Activated CD4-positive, CD25-positive, alpha-beta regulatory T cell treated with anti-CD3 and anti-CD28 coated beads, Interleukin-2, amount 50 U/mL, for 16 hours (primary cell): ENCODE data around the gene BCAS3.

Experiments used
- DNase-seq: peaks from one replicate; pipeline ENCODE4 v3.0.0-alpha.2; 2020; ENCODE audit warnings: low read depth, low spot score

The BCAS3 gene

DNA sequence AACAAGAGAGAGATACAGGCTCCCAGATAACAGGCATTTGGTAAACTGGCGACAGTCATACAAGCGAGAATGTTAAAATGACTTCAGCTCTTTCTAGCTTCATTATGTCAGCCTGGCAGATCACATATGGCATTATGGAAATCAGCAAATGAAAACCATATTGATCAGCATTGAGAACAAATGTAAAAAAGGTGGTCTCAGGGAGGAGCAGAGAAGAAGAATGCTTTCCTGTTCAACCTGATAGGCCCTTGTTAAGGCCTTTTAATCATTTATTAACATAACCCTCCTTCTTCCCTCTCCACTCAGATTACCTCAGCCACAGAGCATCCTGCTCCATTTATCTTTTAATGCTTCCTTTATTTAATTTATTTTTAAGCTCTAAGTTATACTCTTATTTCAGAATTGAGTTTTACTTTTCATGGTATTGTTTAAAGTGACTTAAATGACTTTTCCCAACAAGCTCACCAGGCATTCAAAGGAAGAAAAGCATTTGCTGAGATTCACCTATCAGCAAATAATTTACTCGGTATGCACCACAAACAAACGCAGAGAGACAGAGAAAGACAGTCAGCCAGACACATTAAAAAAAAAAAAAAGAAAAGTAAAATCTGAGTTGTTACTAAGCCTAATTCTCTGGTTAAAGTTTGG lies 478.1 kb downstream of the BCAS3 start:
- DNase-seq: no peak

GRCh38 chr17:61157246-61157886 lies 479.7 kb downstream of the BCAS3 start:
- no peak for DNase-seq

- no peak for DNase-seq
These were observed 480.7 kb downstream of the BCAS3 start for GRCh38 chr17:61158376-61158775.

GRCh38 chr17:61159221-61159814 lies 481.7 kb downstream of the BCAS3 start:
- DNase-seq: no peak

DNA sequence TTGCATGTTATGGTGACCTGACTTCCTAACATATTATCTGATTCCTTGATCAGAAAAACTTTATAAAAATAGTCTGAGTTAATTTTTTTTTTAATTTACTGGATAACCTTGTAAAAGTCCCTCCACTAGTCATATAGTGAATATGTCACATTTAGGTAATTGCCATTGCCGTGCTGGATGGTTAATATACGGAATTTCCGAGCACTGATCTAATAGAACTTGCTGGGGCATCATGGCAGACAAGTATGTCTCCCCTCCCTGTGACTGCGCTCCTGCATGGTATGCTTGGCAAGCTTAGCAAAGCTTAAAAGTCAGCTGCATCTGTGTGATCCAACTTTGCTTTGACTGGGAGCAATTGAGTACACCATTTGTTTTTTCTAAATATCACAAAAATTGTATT lies 482.6 kb downstream of the BCAS3 start:
- DNase-seq: no peak

DNA sequence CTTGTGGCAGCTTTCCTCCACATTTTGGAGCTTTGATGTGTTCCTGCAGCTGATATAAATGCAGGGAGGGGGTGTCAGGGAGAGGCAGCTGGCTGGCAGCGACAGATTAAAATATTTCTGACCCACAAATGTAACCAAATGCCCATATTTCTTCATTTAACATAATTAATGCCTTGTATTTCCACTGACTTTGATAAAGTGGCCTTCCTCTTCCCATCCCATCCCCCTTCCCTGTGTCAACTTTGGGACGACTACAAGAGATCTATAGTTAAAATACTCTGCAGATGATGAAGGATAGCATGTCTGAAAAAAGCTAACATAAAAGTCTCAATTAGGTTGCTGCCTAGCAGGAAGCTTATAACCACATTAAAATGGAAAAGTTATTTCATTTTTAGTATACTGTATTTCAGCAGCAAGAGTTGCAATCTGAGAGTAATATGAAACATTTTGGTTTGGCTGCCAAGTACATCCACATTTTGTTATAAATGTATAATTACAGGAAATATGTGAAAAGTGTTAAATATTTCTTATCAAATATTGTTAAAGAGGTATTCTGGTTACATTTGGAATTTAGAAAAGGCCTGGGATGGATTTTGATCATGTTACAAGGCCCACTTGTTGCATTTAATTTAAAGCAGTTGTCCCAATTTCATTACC lies 483.3 kb downstream of the BCAS3 start:
- DNase-seq: no peak

DNA sequence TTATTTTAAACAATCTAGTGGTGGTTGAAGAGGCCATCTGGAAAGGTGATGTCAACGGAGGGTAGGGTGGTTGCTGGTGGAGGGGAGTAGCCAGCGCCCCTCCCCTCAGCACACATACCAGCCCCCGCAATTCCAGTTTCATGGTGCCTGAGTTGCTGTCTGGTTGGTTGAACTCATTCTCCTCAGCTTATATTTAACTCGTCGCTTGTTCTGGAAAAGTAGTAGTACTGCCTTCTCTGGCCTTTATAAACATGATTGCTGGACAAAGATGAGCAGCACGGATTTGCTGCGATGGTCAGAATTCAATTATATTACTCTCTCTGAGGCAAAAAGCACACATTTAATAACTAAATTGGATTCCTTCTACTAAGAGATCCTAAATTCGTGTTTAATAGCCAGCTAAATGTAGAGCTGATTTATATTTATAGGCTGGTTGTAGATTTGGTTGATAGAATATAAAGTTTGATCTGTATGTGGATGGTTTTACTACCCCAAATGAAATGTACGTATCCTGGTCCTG lies 484.0 kb downstream of the BCAS3 start:
- no peak for DNase-seq

DNA sequence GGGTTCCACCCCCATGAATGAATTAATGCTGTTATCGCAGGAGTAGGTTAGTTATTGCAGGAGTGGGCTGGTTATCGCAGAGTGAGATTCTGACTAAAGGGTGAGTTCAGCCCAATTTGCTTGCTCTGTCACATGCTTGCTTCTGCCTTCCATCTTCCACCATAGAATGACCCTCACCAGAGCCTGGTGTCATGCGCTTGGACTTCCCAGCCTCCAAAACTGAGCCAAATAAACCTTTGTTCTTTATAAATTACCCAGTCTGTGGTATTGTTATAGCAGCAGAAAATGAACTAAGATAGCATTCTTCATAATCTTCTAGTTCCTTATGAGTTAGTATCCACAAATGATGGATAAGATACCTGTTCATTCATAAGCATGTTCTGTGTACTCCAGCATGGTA lies 486.9 kb downstream of the BCAS3 start:
- DNase-seq: no peak

DNA sequence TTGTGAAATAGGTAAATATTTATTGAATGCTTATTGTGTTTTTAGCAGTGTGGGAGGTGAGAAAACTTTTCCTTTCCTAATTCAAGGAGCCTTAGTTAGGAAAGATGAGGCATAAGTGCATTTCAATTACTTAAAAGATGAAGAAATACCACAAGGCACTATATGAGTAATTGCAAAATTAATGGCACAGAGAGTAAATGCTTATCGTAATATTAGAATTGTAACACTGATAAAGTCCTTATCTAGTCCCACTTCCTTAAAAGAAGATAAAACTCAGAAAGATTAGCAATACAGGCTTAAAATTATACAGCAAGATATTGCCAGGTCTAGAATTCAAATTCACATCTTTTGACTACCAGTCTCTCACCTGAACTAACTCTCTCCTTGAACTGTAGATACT lies 489.4 kb downstream of the BCAS3 start:
- no peak for DNase-seq

GRCh38 chr17:61168506-61168905 lies 490.9 kb downstream of the BCAS3 start:
- DNase-seq: no peak

DNA sequence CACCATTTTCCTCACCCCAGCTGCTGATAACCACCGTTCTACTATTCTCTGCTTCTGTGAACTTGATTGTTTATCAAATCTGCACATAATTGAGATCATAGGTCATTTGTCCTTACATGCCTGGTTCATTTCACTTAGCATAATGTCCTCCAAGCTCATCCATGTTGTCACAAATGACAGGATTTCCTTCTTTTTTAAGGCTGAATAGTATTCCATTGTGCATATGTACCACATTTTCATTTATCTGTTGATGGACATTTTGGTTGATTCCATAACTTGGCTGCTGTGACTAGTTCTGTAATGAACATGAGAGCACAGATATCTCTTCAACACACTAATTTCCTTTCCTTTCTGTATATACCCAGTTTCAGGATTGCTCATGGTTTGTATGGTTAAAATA lies 496.7 kb downstream of the BCAS3 start:
- no peak for DNase-seq

DNA sequence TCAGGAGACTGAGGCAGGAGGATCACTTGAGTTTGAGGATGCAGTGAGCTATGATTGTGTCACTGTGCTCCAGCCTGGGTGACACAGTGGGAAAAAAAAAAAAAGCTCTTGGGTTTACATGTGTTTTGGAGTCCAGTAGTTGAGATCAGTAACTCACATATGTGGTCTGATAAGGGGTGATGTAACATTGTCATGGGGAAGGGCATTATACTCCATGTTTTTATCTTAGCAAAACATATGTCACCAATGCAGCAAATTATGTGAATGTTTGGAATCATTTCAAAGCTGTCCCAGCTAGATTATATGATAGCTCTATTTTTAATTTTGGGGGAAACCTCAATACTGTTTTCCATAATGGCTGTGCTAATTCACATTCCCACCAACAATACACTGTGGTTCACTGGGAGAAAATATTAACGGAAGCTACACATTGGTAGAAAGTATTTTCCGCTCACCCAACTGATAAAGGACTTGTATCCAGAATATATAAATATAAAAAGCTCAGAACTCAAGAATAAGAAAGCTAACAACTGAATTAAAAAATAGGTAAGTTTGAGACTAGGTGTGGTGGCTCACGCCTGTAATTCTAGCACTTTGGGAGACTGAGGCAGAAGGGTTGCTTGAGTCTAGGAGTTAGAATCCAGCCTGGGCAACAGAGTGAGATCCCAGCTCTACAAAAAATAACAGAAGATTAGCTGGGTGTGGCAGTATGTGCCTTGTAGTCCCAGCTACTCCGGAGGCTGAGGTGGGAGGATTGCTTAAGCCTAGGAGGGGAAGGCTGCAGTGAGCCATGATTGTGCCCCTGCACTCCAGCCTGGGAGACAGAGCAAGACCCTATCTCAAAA lies 497.9 kb downstream of the BCAS3 start:
- DNase-seq: no peak

GRCh38 chr17:61177351-61177750 lies 499.7 kb downstream of the BCAS3 start:
- DNase-seq: no peak

- no peak for DNase-seq
These were observed 500.6 kb downstream of the BCAS3 start for GRCh38 chr17:61178284-61178683.

DNA sequence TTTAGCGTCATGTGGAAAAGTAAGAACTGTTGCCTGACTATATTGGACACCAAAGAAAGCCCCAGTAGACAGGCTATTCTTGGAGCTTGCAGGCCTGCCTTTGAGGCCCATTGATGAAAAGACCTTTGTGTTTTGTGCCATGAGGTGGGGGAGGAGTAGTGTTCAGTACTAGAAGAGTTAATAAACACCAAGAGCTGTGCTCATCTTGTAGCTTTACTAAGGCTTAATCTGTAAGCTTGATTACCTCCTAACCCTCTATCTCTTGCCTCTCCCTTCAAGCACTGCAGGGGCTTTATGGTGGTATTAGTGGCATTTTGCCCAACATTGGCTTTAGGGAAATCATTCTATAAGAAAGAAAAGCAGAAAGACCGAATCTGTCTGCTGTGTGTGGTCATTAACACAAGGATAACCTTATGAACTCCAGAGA lies 501.7 kb downstream of the BCAS3 start:
- DNase-seq: no peak

DNA sequence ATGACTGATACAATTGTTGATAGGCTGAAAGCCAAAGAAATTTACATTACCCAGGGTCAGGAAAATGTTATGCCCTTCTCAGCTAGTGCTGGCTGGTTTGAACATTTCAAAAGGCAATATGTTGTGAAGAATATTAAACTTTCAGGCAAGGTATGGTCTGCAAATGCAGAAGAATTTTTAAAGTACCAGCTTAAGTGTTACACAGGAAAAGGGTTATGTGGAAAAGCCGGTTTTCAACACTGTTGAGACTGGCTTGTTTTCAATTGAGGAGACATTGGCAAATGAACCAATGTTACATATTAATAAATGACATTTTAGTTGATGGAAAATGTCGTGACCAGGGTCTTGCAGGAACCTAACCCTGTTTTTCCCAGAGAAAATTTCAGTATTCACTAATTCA lies 506.1 kb downstream of the BCAS3 start:
- no peak for DNase-seq

DNA sequence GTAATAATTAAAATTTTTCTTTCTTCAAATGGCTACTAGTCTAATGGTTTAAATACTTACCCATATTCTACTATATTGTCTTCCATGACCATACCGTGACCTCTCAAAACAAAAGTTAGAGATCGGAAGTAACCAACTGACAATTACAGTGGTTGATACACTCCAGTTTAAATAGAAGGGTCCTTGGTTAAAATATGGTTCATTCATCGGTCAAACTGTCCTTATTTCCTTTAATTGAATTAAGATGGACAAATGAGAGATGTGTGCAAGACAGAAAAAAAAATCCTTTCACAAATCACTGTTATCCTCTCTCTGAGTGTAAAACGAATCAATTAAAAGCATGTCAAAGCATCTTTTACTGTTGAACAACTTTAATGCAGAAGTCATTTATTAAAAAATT lies 507.7 kb downstream of the BCAS3 start:
- DNase-seq: no peak

DNA sequence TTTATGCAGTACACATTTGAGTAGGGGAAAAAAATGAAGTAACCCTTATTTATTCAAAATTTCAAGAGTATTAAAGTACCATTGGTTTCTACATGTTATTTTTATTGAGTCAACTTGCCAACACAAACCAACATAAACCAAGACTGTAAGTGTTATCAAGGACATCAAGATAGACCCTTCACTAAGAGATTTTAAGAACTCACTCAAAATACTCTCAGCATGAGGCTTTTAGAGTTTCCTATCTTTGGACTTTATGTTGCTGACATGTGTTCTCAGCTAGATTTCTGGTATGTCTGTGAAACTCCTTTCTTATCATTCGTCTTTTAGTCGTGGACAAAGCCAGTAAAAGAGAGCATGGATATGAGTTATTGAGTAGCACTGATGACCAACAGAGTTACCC lies 509.4 kb downstream of the BCAS3 start:
- no peak for DNase-seq

DNA sequence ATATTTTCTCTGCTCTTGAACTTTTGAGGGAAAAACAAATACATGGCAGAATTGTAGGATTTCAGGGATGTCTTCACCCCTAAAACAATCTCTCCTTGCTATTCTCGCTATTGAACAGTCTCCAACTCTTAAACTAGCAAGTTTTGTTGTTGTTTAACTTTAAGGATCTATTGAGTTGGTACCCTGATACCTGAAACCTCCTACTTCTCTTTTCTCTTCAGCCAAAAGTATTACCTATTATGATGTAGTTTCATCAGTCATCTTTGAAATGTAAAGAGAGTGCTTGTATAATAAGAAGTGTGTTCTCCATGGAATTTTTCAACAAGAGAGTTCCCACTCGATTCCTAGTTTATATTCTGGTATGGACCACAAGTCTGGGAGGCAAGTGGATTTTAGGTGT lies 510.4 kb downstream of the BCAS3 start:
- no peak for DNase-seq

- DNase-seq: no peak
These were observed 512.3 kb downstream of the BCAS3 start for GRCh38 chr17:61189968-61190367.

DNA sequence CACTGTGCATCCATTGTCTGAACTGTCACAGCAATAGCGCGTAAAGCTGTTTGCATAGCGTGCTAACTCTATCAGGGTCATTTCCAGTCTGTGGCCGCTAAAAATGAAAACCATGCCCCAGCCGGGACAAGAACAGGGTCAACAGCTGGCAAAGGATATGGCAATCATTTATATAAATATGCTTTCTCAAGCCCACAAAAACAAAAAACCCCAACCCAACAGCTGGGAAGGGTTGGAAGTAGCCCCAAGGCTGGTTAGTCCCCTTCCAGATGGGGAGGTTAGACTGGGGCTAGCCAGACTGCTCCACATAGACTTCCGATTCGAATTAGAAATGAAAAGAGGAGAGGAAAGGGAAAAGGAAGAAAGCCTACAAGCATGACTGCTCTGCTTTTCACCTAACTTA lies 518.7 kb downstream of the BCAS3 start:
- DNase-seq: no peak

DNA sequence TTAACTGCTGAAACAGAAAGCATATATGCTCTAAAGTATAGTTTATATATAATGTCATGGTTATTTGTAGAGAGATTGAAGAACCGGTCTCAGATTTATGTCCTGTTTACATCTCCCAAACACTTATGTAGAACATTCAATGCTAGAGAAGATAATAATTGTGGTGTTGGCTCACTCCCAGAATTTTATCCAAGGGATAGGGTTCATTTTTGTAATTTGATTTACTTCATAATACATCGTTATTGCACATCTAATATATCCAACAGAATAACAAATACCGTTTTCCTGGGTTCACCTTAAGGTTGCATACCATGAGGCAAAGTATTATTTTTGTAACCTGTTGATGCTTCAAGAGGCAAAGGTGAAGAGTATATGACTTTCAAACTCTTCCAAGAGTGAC lies 519.1 kb downstream of the BCAS3 start:
- no peak for DNase-seq
